Breast epithelium (tissue), 3 donors: ENCODE data around the gene GPR158.

Experiments used
- POLR2A ChIP-seq: fragments of 450-650 bp; IDR thresholded peaks from one replicate; pipeline ENCODE4 v1.6.1; 2016; ENCODE audit warnings: antibody characterized with exemption, mild to moderate bottlenecking, moderate library complexity
- POLR2AphosphoS5 ChIP-seq, 3 donors: sonication (generic); formaldehyde crosslinking; IDR thresholded peaks; one replicate each; pipeline ENCODE4 v1.6.1; 2017; ENCODE audit warnings: antibody characterized with exemption in 3 of 3
- TF ChIP-seq, protein P1 (sequence below), 3 donors: fragments of 450-650 bp; IDR thresholded peaks; one replicate each; pipeline ENCODE4 v1.5.1; 2016 to 2017; ENCODE audit warnings: antibody characterized with exemption in 3 of 3, mild to moderate bottlenecking in 3 of 3, moderate library complexity in 3 of 3

DNA sequence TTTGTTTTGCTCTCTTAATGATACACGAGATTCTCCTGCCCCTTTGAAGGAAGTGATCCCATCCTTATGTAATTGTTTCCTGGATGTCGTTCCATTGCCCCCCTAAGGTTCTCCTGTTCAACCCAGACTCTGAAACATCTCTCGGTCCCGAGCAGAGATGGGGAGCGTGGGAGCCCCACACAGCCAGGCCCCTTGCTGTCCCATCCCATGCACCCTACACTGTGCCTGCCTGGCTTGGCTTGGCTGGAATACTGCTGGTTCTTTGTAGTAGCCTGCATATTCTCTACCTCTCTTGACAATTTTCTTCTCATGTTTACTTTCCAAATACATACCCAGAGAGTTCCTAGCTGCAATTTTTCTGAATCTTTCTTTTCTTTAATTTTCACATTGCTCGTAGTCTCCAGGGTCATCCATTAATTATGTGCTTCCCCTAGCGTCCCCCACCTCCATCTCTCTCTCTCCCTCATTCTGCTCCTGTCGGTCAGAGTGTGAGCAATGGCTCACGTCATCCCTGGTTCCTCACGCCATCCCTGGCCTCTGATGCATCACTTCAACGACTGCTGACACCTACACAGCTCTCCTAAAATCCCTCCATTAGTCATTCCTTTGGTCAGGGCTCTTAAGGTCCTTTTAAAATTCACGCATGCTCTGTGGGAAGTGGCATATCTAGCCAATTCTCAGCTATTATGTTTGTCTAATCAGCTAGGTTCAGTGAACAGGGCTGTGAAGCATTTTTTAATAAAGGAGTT, 32.5 kb upstream of the GPR158 start:
- TF ChIP-seq, protein P1, sequence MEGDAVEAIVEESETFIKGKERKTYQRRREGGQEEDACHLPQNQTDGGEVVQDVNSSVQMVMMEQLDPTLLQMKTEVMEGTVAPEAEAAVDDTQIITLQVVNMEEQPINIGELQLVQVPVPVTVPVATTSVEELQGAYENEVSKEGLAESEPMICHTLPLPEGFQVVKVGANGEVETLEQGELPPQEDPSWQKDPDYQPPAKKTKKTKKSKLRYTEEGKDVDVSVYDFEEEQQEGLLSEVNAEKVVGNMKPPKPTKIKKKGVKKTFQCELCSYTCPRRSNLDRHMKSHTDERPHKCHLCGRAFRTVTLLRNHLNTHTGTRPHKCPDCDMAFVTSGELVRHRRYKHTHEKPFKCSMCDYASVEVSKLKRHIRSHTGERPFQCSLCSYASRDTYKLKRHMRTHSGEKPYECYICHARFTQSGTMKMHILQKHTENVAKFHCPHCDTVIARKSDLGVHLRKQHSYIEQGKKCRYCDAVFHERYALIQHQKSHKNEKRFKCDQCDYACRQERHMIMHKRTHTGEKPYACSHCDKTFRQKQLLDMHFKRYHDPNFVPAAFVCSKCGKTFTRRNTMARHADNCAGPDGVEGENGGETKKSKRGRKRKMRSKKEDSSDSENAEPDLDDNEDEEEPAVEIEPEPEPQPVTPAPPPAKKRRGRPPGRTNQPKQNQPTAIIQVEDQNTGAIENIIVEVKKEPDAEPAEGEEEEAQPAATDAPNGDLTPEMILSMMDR (IDR thresholded peaks at IDR 0.05) = no peak
- TF ChIP-seq POLR2AphosphoS5 (IDR thresholded peaks at IDR 0.05) (no peak), POLR2A (no peak)
